Measurements from ENCODE around the gene CDC42EP5. TPM values are rescaled to one million over a fixed set of nuclear protein-coding genes. Genes with fewer than 3 reads are reported as not detected.

The CDC42EP5 gene
- polyA plus RNA-seq, 1 of the 3 experiments (the other 2 are of a cell fraction) = 13.5 TPM

- Histone ChIP-seq H3K4me3 (ENCODE audit: low read depth in 2 of 2, low read length in 1 of 2) (no peak overlapping the region), H3K36me3 (replicated peaks in 1 of 2; ENCODE audit: control insufficient read depth in 1 of 2, insufficient read depth in 2 of 2, low read length in 1 of 2) (peaks cover 22 to 82% of the 10 kb centered on the region in 2 experiments), H3K4me1 (ENCODE audit: control insufficient read depth in 1 of 2, insufficient read depth in 2 of 2, low read depth in 1 of 2, low read length in 1 of 2) (peaks cover 0 to 6% of the 10 kb centered on the region in 2 experiments; a peak in 1 of 4 replicates), H3K9me2 (no peaks in the 10 kb centered on the region), H3K9ac (no peak overlapping the region), H3K9me3 (no peaks in the 10 kb centered on the region), H3K79me2 (ENCODE audit: insufficient read depth) (peaks cover 24% of the 10 kb centered on the region; the same call in 1 of the 2 replicates), H3K4me2 (no peak overlapping the region), H4K20me1 (ENCODE audit: insufficient read depth) (peaks cover 58% of the 10 kb centered on the region), H3K27ac (ENCODE audit: low read depth in 2 of 2, low read length in 1 of 2) (no peak overlapping the region), H2AFZ (ENCODE audit: low read depth) (no peak overlapping the region), H3F3A (replicated peaks; ENCODE audit: insufficient read depth) (peaks cover 11% of the 10 kb centered on the region), H3K27me3 (ENCODE audit: insufficient read depth) (no peaks in the 10 kb centered on the region)
- no peak for DNase-seq
- WGBS (ENCODE audit: low lambda C conversion rate) = 95% methylated on average over 39 of the region's 42 CpGs
- ChIA-PET POLR2A (no interaction called here), CTCF (interaction anchor here (0.6 kb wide), 1 partner anchor 66 kb away, joined by 3 read pairs; no protein-coding TSS in a partner anchor)
- TF ChIP-seq TEAD4 (IDR thresholded peaks at IDR 0.05; ENCODE audit: borderline replicate concordance, insufficient read depth) (no peak), MEF2A (IDR thresholded peaks at IDR 0.05; ENCODE audit: borderline replicate concordance, low read depth) (no peak), RFX5 (IDR thresholded peaks at IDR 0.05; ENCODE audit: low read length) (no peak), EP300 (IDR thresholded peaks at IDR 0.05; ENCODE audit: borderline replicate concordance in 1 of 2, low read depth in 1 of 2, low read length in 1 of 2) (no peak), ZBTB33 (IDR thresholded peaks at IDR 0.05; ENCODE audit: borderline replicate concordance, low read depth) (no peak), YY1 (IDR thresholded peaks at IDR 0.05; ENCODE audit: low read depth) (no peak), POLR2AphosphoS5 (IDR thresholded peaks at IDR 0.05; ENCODE audit: low read depth, low read length) (no peak), USF2 (IDR thresholded peaks at IDR 0.05; ENCODE audit: borderline replicate concordance, low read depth, low read length) (no peak), TCF12 (IDR thresholded peaks at IDR 0.05) (no peak), ELF1 (IDR thresholded peaks at IDR 0.05) (no peak), NRF1 (IDR thresholded peaks at IDR 0.05; ENCODE audit: low read depth, low read length) (no peak), CTCF (IDR thresholded peaks at IDR 0.05) (no peak), CHD2 (IDR thresholded peaks at IDR 0.05; ENCODE audit: low read length, partially characterized antibody) (no peak), RXRA (IDR thresholded peaks at IDR 0.05; ENCODE audit: borderline replicate concordance, low read depth) (no peak), GATA2 (CRISPR knock-in tag; IDR thresholded peaks at IDR 0.05) (no peak)
Observed at GRCh38 chr19:54457773-54458647, 15.1 kb downstream of the CDC42EP5 start.
